GM21619 (cell line): ENCODE data around the gene NEXMIF.
"Not testable (repeated sequence)": the region's sequence is repeated elsewhere in the genome, so short reads cannot be mapped to it uniquely, and the experiment has no call there.

Experiments
- ATAC-seq: cut with Tn5 transposase; IDR thresholded peaks from one replicate; pipeline ENCODE4 v1.9.1; 2021; ENCODE audit not compliant: unreplicated experiment

NEXMIF gene

GRCh38 chrX:74797338-74797887 lies 127.8 kb downstream of the NEXMIF start:
- ATAC-seq = no peak

GRCh38 chrX:74788545-74789086 lies 136.6 kb downstream of the NEXMIF start:
- ATAC-seq = no peak

- ATAC-seq = no peak
Measured at GRCh38 chrX:74784629-74785028, 140.6 kb downstream of the NEXMIF start.

- ATAC-seq = peak; percentile 48
Measured at GRCh38 chrX:74781507-74782034, 143.7 kb downstream of the NEXMIF start.

- ATAC-seq = no peak
Measured at GRCh38 chrX:74779175-74779574, 146.1 kb downstream of the NEXMIF start.

- ATAC-seq = no peak
Measured at GRCh38 chrX:74774988-74775387, 150.3 kb downstream of the NEXMIF start.

GRCh38 chrX:74736450-74736849 lies 188.8 kb downstream of the NEXMIF start:
- no peak for ATAC-seq

- no peak for ATAC-seq
Measured at GRCh38 chrX:74705269-74705668, 220.0 kb downstream of the NEXMIF start.

- not testable (repeated sequence) for ATAC-seq
Measured at GRCh38 chrX:74701343-74701742, 223.9 kb downstream of the NEXMIF start.

GRCh38 chrX:74684466-74684865 lies 240.8 kb downstream of the NEXMIF start:
- no peak for ATAC-seq
